ENCODE measurements around the gene AGBL3. TPM values are rescaled to one million over a fixed set of nuclear protein-coding genes. Genes with fewer than 3 reads are reported as not detected.

The AGBL3 gene
- total and polyA plus RNA-seq, 9 of the 15 experiments (the other 6 are each of a cell fraction or from before 2014, with no cell fraction given) = 0.54 to 2.9 (median 1.7) TPM

DNA sequence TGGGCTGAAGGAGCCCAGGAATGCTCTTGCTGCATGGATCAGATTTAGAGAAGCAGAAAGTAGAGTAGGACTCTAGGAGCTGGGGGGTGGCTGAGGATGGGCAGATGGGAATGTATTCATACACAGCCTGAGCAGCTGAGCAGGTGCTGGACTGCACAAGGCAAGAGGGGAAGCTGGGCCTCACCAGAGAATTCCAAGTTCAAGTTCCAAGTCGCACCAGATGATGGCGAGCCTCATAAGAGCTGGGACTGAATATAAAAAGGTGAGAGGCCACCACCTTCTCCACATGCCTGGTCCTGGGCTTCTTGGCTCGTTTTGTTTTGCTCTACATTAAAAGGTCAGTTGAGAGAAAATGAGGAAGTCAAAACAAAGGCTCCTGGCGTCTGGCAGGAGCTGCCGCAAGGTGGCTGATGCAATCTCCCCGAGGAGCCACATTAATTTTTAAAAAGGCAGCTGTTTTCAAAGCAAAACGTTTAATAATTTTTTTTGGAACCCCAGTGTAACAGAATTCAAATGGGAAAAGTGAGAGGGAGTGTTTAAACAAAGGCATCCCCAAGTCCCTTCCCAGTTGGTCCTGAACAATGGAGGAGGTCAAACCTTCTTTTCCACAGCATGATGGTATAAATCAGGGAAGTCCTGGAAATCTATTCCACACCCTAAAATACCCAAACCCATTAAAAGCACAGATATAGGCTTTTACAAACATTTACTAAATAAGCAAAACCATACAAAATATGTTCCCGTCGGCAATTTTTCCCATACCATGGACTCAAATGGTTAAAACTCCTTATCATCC, 174.7 kb downstream of the AGBL3 start (continued):
- TF ChIP-seq HSF4 (CRISPR knock-in tag; IDR thresholded peaks at IDR 0.05; ENCODE audit: borderline replicate concordance) (0 out of 2 replicates have a peak, but pooled peaks have one; percentile 10), SETDB1 (IDR thresholded peaks at IDR 0.05; ENCODE audit: low read length) (no peak), CBFB (CRISPR knock-in tag; IDR thresholded peaks at IDR 0.05) (no peak), DNMT1 (IDR thresholded peaks at IDR 0.05) (no peak; the same call in 1 of the 2 replicates), EP400 (IDR thresholded peaks at IDR 0.05) (peak; percentile 87), ZNF384 (IDR thresholded peaks at IDR 0.05; ENCODE audit: low read depth, low read length) (no peak), ZBTB1 (CRISPR knock-in tag; IDR thresholded peaks at IDR 0.05; ENCODE audit: borderline replicate concordance, low read depth) (no peak), SMAD3 (CRISPR knock-in tag; conservative IDR thresholded peaks at IDR 0.05) (0 out of 2 replicates have a peak, but pooled peaks have one; percentile 56), GTF2E2 (tag; IDR thresholded peaks at IDR 0.05) (no peak; the same call in 1 of the 2 replicates), L3MBTL2 (IDR thresholded peaks at IDR 0.05) (peak; percentile 97), ESRRB (CRISPR knock-in tag; IDR thresholded peaks at IDR 0.05; ENCODE audit: borderline replicate concordance) (no peak), HDAC6 (IDR thresholded peaks at IDR 0.05; ENCODE audit: low read depth, low read length) (no peak), MYC (IDR thresholded peaks at IDR 0.05; ENCODE audit: low read depth, low read length) (peak; percentile 95), MYC (CRISPR knock-in tag; IDR thresholded peaks at IDR 0.05; ENCODE audit: borderline replicate concordance, low read depth) (no peak), BACH1 (tag; IDR thresholded peaks at IDR 0.05) (peak; percentile 53; the same call in 1 of the 2 replicates), ZNF347 (CRISPR knock-in tag; IDR thresholded peaks at IDR 0.05; ENCODE audit: low read depth) (no peak), KAT8 (IDR thresholded peaks at IDR 0.05; ENCODE audit: low read depth) (no peak)
- TF ChIP-seq, protein P1, sequence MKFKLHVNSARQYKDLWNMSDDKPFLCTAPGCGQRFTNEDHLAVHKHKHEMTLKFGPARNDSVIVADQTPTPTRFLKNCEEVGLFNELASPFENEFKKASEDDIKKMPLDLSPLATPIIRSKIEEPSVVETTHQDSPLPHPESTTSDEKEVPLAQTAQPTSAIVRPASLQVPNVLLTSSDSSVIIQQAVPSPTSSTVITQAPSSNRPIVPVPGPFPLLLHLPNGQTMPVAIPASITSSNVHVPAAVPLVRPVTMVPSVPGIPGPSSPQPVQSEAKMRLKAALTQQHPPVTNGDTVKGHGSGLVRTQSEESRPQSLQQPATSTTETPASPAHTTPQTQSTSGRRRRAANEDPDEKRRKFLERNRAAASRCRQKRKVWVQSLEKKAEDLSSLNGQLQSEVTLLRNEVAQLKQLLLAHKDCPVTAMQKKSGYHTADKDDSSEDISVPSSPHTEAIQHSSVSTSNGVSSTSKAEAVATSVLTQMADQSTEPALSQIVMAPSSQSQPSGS (CRISPR knock-in tag; IDR thresholded peaks at IDR 0.05) = no peak
- TF ChIP-seq, protein P2, sequence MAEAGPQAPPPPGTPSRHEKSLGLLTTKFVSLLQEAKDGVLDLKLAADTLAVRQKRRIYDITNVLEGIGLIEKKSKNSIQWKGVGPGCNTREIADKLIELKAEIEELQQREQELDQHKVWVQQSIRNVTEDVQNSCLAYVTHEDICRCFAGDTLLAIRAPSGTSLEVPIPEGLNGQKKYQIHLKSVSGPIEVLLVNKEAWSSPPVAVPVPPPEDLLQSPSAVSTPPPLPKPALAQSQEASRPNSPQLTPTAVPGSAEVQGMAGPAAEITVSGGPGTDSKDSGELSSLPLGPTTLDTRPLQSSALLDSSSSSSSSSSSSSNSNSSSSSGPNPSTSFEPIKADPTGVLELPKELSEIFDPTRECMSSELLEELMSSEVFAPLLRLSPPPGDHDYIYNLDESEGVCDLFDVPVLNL (CRISPR knock-in tag; IDR thresholded peaks at IDR 0.05; ENCODE audit: low read depth) = no peak
- TF ChIP-seq, protein P3, sequence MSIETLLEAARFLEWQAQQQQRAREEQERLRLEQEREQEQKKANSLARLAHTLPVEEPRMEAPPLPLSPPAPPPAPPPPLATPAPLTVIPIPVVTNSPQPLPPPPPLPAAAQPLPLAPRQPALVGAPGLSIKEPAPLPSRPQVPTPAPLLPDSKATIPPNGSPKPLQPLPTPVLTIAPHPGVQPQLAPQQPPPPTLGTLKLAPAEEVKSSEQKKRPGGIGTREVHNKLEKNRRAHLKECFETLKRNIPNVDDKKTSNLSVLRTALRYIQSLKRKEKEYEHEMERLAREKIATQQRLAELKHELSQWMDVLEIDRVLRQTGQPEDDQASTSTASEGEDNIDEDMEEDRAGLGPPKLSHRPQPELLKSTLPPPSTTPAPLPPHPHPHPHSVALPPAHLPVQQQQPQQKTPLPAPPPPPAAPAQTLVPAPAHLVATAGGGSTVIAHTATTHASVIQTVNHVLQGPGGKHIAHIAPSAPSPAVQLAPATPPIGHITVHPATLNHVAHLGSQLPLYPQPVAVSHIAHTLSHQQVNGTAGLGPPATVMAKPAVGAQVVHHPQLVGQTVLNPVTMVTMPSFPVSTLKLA (conservative IDR thresholded peaks at IDR 0.05) = no peak
- TF ChIP-seq, protein P4, sequence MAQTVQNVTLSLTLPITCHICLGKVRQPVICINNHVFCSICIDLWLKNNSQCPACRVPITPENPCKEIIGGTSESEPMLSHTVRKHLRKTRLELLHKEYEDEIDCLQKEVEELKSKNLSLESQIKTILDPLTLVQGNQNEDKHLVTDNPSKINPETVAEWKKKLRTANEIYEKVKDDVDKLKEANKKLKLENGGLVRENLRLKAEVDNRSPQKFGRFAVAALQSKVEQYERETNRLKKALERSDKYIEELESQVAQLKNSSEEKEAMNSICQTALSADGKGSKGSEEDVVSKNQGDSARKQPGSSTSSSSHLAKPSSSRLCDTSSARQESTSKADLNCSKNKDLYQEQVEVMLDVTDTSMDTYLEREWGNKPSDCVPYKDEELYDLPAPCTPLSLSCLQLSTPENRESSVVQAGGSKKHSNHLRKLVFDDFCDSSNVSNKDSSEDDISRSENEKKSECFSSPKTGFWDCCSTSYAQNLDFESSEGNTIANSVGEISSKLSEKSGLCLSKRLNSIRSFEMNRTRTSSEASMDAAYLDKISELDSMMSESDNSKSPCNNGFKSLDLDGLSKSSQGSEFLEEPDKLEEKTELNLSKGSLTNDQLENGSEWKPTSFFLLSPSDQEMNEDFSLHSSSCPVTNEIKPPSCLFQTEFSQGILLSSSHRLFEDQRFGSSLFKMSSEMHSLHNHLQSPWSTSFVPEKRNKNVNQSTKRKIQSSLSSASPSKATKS (CRISPR knock-in tag; IDR thresholded peaks at IDR 0.05) = 0 out of 2 replicates have a peak, but pooled peaks have one; percentile 35
